ENCODE measurements around the gene SLC12A2.

- TF ChIP-seq EZH2 (IDR thresholded peaks at IDR 0.05) (no peak), CTCF (IDR thresholded peaks at IDR 0.05) (no peak)
These were observed 932 bp downstream of the SLC12A2 start for GRCh38 chr5:128084228-128085167.

All from neural progenitor cell (in vitro differentiated cells).